HepG2 (cell line): ENCODE data around the gene EXOC1. TPM values are rescaled to one million over a fixed set of nuclear protein-coding genes. Genes with fewer than 3 reads are reported as not detected.

Experiments used
- ATAC-seq: fragments of 200-7000 bp; cut with Tn5 transposase; 3 replicates; pipeline ENCODE4 v1.9.1; 2020; ENCODE audit warnings: mild to moderate bottlenecking, moderate library complexity
- BruUV-seq: library from RNA; stranded (reverse); fragments of 400-500 nt; replicated peaks from 2 replicates; lab custom pipeline; 2021; lab: Mats Ljungman, UMichigan
- CTCF ChIA-PET: fragments of 300-600 bp; formaldehyde crosslinking; extraction: SDS; loops from one replicate; lab custom pipeline; 2021; ENCODE audit warnings: low total read pairs, inconsistent platforms, low intra/inter-chr PET ratio; lab: Yijun Ruan, JAX
- POLR2A ChIA-PET: fragments of 350-600 bp; sonication (Branson Sonifier 250); formaldehyde crosslinking; loops from one replicate; lab custom pipeline; 2020; ENCODE audit warnings: antibody characterized with exemption, inconsistent platforms; lab: Yijun Ruan, JAX
- DNase-seq: peaks from one replicate; pipeline ENCODE4 v3.0.0-alpha.2; 2015; ENCODE audit warnings: low spot score
- FAIRE-seq: peaks from 3 replicates; lab custom pipeline; 2011; peaks lifted over from hg19 to GRCh38; lab: Jason Lieb, UNC
- H2AFZ ChIP-seq: one replicate; pipeline ENCODE4 v1.6.1; 2011; ENCODE audit warnings: low read length, inconsistent platforms
- H3K27ac ChIP-seq: fragments of 300-600 bp; 3 replicates; pipeline ENCODE4 v1.8.0; 2011; ENCODE audit warnings: mixed run types, mild to moderate bottlenecking, mixed read lengths, low read length, inconsistent platforms; ENCODE audit not compliant: insufficient read depth; ENCODE audit errors: extremely low read length
- H3K27me3 ChIP-seq, 2 experiments: fragments of 200-600 bp in 1 of 2; 2 replicates in 1 of 2; 3 replicates in 1 of 2; pipeline versions ENCODE4 v1.6.0 to v1.8.0; 2011; ENCODE audit warnings: low read length in 2 of 2, mild to moderate bottlenecking in 2 of 2, moderate library complexity in 2 of 2, inconsistent platforms in 1 of 2; ENCODE audit not compliant: insufficient read depth in 2 of 2, control insufficient read depth in 1 of 2
- H3K36me3 ChIP-seq, 2 experiments: fragments of 200-600 bp in 1 of 2; replicated peaks in 1 of 2; 2 replicates in 1 of 2; 3 replicates in 1 of 2; pipeline versions ENCODE4 v1.5.1 to v1.8.0; 2011; ENCODE audit warnings: low read length in 2 of 2, inconsistent platforms in 1 of 2; ENCODE audit not compliant: insufficient read depth in 2 of 2, control insufficient read depth in 1 of 2
- H3K4me1 ChIP-seq: 2 replicates; pipeline ENCODE4 v1.5.1; 2012; ENCODE audit warnings: low read length, inconsistent platforms; ENCODE audit not compliant: insufficient read depth
- H3K4me2 ChIP-seq: 2 replicates; pipeline ENCODE4 v1.6.0; 2011; ENCODE audit warnings: low read depth, low read length, inconsistent platforms
- H3K4me3 ChIP-seq, 3 experiments: fragments of 200-600 bp in 1 of 3; sonication (generic), shearing (Covaris generic) in 1 of 3; replicated peaks in 1 of 3; 2 replicates each; pipeline ENCODE4 v1.5.1; 2011 to 2016; ENCODE audit warnings: low read length in 3 of 3, inconsistent platforms in 2 of 3, low read depth in 2 of 3, mild to moderate bottlenecking in 2 of 3, control low read depth in 1 of 3, mixed read lengths in 1 of 3; ENCODE audit not compliant: insufficient read depth in 1 of 3
- H3K79me2 ChIP-seq: one replicate; pipeline ENCODE4 v1.6.1; 2011; ENCODE audit warnings: low read length, inconsistent platforms; ENCODE audit not compliant: insufficient read depth
- H3K9ac ChIP-seq: 2 replicates; pipeline ENCODE4 v1.6.0; 2011; ENCODE audit warnings: mild to moderate bottlenecking, low read depth, low read length, inconsistent platforms; ENCODE audit not compliant: insufficient read depth
- H3K9me3 ChIP-seq: 2 replicates; pipeline ENCODE4 v1.5.1; 2012; ENCODE audit warnings: mild to moderate bottlenecking, low read length
- H4K20me1 ChIP-seq: 2 replicates; pipeline ENCODE4 v1.6.0; 2011; ENCODE audit warnings: inconsistent platforms, mild to moderate bottlenecking, low read length, moderate library complexity; ENCODE audit not compliant: insufficient read depth
- ARNT2 ChIP-seq: sonication (generic); formaldehyde crosslinking; IDR thresholded peaks from 2 replicates; pipeline ENCODE4 v1.8.0; 2022; ENCODE audit warnings: mild to moderate bottlenecking, low read depth, missing genetic modification reagents, moderate library complexity
- CEBPG ChIP-seq: IDR thresholded peaks from 2 replicates; pipeline ENCODE4 v1.6.1; 2016
- CREB3 ChIP-seq: sonication (generic); formaldehyde crosslinking; IDR thresholded peaks from 2 replicates; pipeline ENCODE4 v1.5.0; 2020; ENCODE audit warnings: missing genetic modification reagents
- EED ChIP-seq: sonication (generic); formaldehyde crosslinking; IDR thresholded peaks from 2 replicates; pipeline ENCODE4 v1.5.0; 2020; ENCODE audit warnings: mild to moderate bottlenecking, missing genetic modification reagents
- MED8 ChIP-seq: sonication (generic); formaldehyde crosslinking; IDR thresholded peaks from 2 replicates; pipeline ENCODE4 v1.8.1; 2023; ENCODE audit warnings: mild to moderate bottlenecking, missing genetic modification reagents; ENCODE audit not compliant: insufficient replicate concordance
- MLLT10 ChIP-seq: sonication (generic); formaldehyde crosslinking; IDR thresholded peaks from 2 replicates; pipeline ENCODE4 v1.4.0; 2020; ENCODE audit warnings: missing genetic modification reagents
- NRL ChIP-seq: sonication (generic); formaldehyde crosslinking; IDR thresholded peaks from 2 replicates; pipeline ENCODE4 v1.5.0; 2020; ENCODE audit warnings: missing genetic modification reagents, mild to moderate bottlenecking, moderate library complexity, borderline replicate concordance
- ZNF772 ChIP-seq: sonication (generic); formaldehyde crosslinking; IDR thresholded peaks from 2 replicates; pipeline ENCODE4 v1.5.0; 2020; ENCODE audit warnings: mild to moderate bottlenecking, missing genetic modification reagents
- WGBS: methylation state at CpG from one replicate; pipeline ENCODE4 v1.1.6; 2017; ENCODE audit warnings: low lambda C conversion rate; 5-methylcytosine and 5-hydroxymethylcytosine counted together
- in situ Hi-C: cut with HindIII; loops from 2 replicates; pipeline ENCODE4 v1.10.0; 2017; ENCODE audit warnings: low pct_unique_long_range_greater_than_20kb; ENCODE audit not compliant: extremely low pct_ligation_motif_present
- intact Hi-C: fragments of 100-400 bp; cut with micrococcal nuclease; formaldehyde crosslinking; loops from one replicate; pipeline ENCODE4 v1.10.0; 2022; ENCODE audit not compliant: unreplicated experiment
- polyA plus RNA-seq, 8 experiments: library from polyadenylated mRNA; depleted of rRNA in 3 of 8; stranded (reverse) in 7 of 8; unstranded in 1 of 8; fragments of >200 nt; fragmentation: Illumina TruSeq in 4 of 8; extraction: Trizol in 4 of 8; gene quantifications; 2 replicates each; pipeline versions ENCODE4 v1.2.1 to v1.2.3, GENCODE V29; 2011 to 2016; ENCODE audit warnings: low read depth in 4 of 8, missing spikeins in 1 of 8, mixed read lengths in 1 of 8; ENCODE audit not compliant: insufficient read depth in 1 of 8
- total RNA-seq, 5 experiments: library from RNA; depleted of rRNA; stranded (reverse); fragments of >200 nt; fragmentation: Illumina TruSeq; extraction: Trizol; gene quantifications; 2 replicates each; pipeline ENCODE4 v1.2.3, GENCODE V29; 2016; ENCODE audit warnings: low read depth in 1 of 5
- TF ChIP-seq, protein P1 (sequence below): sonication (generic); formaldehyde crosslinking; IDR thresholded peaks from one replicate; pipeline ENCODE4 v1.5.1; 2020; ENCODE audit warnings: mild to moderate bottlenecking, missing genetic modification reagents; ENCODE audit errors: not compliant biosample characterization
- TF ChIP-seq, protein P2 (sequence below): sonication (generic); formaldehyde crosslinking; IDR thresholded peaks from 2 replicates; pipeline ENCODE4 v1.8.1; 2023; ENCODE audit warnings: mild to moderate bottlenecking, moderate library complexity, missing genetic modification reagents

Gene EXOC1
- total and polyA plus RNA-seq, 2 of the 13 experiments (the other 11 are each of a cell fraction or from before 2014, with no cell fraction given), result 9.1 to 18.4 TPM

DNA sequence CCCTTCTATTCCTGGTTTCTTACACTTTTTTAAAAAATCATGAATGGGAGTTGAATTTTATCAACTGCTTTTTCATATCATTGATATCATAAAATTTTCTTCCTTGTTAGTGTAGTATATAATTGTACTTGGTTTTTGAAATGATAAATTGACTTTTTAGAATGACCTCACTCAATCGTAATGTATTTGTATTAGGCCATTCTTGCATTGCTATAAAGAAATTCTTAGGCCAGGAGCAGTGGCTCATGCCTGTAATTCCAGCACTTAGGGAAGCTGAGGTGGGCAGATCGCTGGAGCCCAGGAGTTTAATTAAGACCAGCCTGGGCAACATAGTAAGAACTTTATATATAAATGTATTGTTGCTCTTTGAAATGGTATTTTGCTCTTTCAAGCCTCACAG is 6.3 kb downstream of the EXOC1 start (continued):
- TF ChIP-seq, protein P1, sequence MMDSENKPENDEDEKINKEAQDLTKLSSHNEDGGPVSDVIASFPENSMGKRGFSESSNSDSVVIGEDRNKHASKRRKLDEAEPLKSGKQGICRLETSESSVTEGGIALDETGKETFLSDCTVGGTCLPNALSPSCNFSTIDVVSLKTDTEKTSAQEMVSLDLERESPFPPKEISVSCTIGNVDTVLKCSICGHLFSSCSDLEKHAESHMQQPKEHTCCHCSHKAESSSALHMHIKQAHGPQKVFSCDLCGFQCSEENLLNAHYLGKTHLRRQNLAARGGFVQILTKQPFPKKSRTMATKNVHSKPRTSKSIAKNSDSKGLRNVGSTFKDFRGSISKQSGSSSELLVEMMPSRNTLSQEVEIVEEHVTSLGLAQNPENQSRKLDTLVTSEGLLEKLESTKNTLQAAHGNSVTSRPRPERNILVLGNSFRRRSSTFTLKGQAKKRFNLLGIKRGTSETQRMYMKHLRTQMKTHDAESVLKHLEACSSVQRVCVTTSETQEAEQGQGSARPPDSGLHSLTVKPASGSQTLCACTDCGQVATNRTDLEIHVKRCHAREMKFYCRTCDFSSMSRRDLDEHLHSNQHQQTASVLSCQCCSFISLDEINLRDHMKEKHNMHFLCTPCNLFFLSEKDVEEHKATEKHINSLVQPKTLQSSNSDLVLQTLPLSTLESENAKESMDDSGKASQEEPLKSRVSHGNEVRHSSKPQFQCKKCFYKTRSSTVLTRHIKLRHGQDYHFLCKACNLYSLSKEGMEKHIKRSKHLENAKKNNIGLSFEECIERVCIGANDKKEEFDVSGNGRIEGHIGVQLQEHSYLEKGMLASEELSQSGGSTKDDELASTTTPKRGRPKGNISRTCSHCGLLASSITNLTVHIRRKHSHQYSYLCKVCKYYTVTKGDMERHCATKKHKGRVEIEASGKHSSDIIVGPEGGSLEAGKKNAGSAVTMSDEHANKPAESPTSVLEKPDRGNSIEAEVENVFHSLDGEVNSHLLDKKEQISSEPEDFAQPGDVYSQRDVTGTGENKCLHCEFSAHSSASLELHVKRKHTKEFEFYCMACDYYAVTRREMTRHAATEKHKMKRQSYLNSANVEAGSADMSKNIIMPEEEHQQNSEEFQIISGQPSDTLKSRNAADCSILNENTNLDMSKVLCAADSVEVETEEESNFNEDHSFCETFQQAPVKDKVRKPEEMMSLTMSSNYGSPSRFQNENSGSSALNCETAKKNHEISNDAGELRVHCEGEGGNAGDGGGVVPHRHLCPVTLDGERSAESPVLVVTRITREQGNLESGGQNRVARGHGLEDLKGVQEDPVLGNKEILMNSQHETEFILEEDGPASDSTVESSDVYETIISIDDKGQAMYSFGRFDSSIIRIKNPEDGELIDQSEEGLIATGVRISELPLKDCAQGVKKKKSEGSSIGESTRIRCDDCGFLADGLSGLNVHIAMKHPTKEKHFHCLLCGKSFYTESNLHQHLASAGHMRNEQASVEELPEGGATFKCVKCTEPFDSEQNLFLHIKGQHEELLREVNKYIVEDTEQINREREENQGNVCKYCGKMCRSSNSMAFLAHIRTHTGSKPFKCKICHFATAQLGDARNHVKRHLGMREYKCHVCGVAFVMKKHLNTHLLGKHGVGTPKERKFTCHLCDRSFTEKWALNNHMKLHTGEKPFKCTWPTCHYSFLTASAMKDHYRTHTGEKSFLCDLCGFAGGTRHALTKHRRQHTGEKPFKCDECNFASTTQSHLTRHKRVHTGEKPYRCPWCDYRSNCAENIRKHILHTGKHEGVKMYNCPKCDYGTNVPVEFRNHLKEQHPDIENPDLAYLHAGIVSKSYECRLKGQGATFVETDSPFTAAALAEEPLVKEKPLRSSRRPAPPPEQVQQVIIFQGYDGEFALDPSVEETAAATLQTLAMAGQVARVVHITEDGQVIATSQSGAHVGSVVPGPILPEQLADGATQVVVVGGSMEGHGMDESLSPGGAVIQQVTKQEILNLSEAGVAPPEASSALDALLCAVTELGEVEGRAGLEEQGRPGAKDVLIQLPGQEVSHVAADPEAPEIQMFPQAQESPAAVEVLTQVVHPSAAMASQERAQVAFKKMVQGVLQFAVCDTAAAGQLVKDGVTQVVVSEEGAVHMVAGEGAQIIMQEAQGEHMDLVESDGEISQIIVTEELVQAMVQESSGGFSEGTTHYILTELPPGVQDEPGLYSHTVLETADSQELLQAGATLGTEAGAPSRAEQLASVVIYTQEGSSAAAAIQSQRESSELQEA (CRISPR knock-in tag), result no peak
- TF ChIP-seq, all 625 proteins: peak for 0

GRCh38 chr4:55864577-55865223 is 11.3 kb downstream of the EXOC1 start:
- no TSS peak for BruUV-seq
- H3K4me2 ChIP-seq, result no peak overlapping the region
- DNase-seq (no peak), FAIRE-seq (no peak), ATAC-seq (no peak)
- ChIA-PET CTCF (no interaction called here), POLR2A (no interaction called here)
- in situ Hi-C loops, result loop anchor here (25.0 kb wide), 1 partner anchor 477 kb away; the partner anchor contains the start of gene TMEM165
- H3K9ac ChIP-seq, result no peak overlapping the region
- H3K27me3 ChIP-seq, result no peaks in the 10 kb centered on the region
- no peaks in the 10 kb centered on the region for H3K79me2 ChIP-seq
- H4K20me1 ChIP-seq, result no peaks in the 10 kb centered on the region
- intact Hi-C loops, result loop anchor here (10.0 kb wide), 1 partner anchor 680 kb away; no protein-coding TSS in a partner anchor
- H2AFZ ChIP-seq, result no peak overlapping the region
- H3K4me3 ChIP-seq, result no peak overlapping the region
- H3K4me1 ChIP-seq, result peaks cover 6% of the 10 kb centered on the region; the same call in 1 of the 2 replicates
- peaks cover 4 to 27% of the 10 kb centered on the region in 2 experiments; a peak in 4 of 5 replicates for H3K36me3 ChIP-seq
- H3K9me3 ChIP-seq, result no peaks in the 10 kb centered on the region
- H3K27ac ChIP-seq, result no peak overlapping the region
- 92% methylated on average over 1 of the region's 1 CpG for WGBS
- TF ChIP-seq NRL (CRISPR knock-in tag), result no peak
- no peak for TF ChIP-seq ZNF772 (CRISPR knock-in tag)
- no peak for TF ChIP-seq EED
- no peak for TF ChIP-seq CEBPG (CRISPR knock-in tag)
- TF ChIP-seq MED8 (CRISPR knock-in tag), result no peak
- no peak for TF ChIP-seq MLLT10 (CRISPR knock-in tag)
- TF ChIP-seq, protein P2, sequence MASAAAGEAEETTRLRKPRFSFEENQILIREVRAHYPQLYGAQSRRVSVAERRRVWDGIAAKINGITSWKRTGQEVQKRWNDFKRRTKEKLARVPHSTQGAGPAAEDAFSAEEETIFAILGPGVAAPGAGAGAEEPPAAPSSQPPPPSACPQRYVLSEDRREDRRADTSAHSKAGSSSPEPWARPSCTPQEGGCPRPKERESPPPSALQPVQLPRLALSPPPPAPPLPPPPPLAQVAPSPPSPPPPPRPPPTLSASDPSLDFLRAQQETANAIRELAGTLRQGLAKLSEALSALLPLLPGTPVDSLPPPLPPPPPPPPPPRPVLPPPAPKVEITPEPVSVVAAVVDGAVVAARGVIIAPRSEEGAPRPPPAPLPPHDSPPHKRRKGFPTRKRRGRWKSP (CRISPR knock-in tag), result no peak
- TF ChIP-seq CREB3 (CRISPR knock-in tag), result no peak
- no peak for TF ChIP-seq ARNT2 (CRISPR knock-in tag)
